HepG2 (cell line): ENCODE data around the gene LIMCH1.

ENCODE experiments used
- ATF7 ChIP-seq, 2 experiments: fragments of 450-650 bp in 1 of 2; sonication (generic) in 1 of 2; formaldehyde crosslinking in 1 of 2; IDR thresholded peaks; 2 replicates each; pipeline versions ENCODE4 v1.4.0 to v1.6.1; 2016 to 2020; ENCODE audit warnings: antibody characterized with exemption in 1 of 2, mild to moderate bottlenecking in 1 of 2, missing genetic modification reagents in 1 of 2
- EHMT2 ChIP-seq: fragments of 200-600 bp; sonication (generic); IDR thresholded peaks from 2 replicates; pipeline ENCODE4 v1.7.0; 2017; ENCODE audit warnings: antibody characterized with exemption, low read depth, low read length, borderline replicate concordance
- HMGXB4 ChIP-seq, 2 experiments: sonication (generic) in 1 of 2; formaldehyde crosslinking in 1 of 2; IDR thresholded peaks; 2 replicates each; pipeline versions ENCODE4 v1.4.0 to v1.6.1; 2018 to 2020; ENCODE audit warnings: missing genetic modification reagents in 2 of 2, borderline replicate concordance in 1 of 2, low read depth in 1 of 2, mild to moderate bottlenecking in 1 of 2, missing biosample characterization in 1 of 2
- JUN ChIP-seq: sonication (generic); formaldehyde crosslinking; IDR thresholded peaks from 2 replicates; pipeline ENCODE4 v1.4.0; 2020; ENCODE audit warnings: mild to moderate bottlenecking, missing genetic modification reagents
- ZNF629 ChIP-seq: sonication (generic); formaldehyde crosslinking; conservative IDR thresholded peaks from 2 replicates; pipeline ENCODE4 v1.5.0; 2020; ENCODE audit warnings: missing genetic modification reagents
- TF ChIP-seq, protein P1 (sequence below): sonication (generic); formaldehyde crosslinking; IDR thresholded peaks from 2 replicates; pipeline ENCODE4 v1.5.0; 2020; ENCODE audit warnings: mild to moderate bottlenecking, missing genetic modification reagents, moderate library complexity

- TF ChIP-seq HMGXB4 (CRISPR knock-in tag; IDR thresholded peaks at IDR 0.05; ENCODE audit: borderline replicate concordance in 1 of 2, low read depth in 1 of 2) (no peak), EHMT2 (no peak), ATF7 (IDR thresholded peaks at IDR 0.05) (no peak), ATF7 (CRISPR knock-in tag; IDR thresholded peaks at IDR 0.05) (no peak), JUN (CRISPR knock-in tag) (no peak), ZNF629 (CRISPR knock-in tag) (no peak)
- TF ChIP-seq, protein P1, sequence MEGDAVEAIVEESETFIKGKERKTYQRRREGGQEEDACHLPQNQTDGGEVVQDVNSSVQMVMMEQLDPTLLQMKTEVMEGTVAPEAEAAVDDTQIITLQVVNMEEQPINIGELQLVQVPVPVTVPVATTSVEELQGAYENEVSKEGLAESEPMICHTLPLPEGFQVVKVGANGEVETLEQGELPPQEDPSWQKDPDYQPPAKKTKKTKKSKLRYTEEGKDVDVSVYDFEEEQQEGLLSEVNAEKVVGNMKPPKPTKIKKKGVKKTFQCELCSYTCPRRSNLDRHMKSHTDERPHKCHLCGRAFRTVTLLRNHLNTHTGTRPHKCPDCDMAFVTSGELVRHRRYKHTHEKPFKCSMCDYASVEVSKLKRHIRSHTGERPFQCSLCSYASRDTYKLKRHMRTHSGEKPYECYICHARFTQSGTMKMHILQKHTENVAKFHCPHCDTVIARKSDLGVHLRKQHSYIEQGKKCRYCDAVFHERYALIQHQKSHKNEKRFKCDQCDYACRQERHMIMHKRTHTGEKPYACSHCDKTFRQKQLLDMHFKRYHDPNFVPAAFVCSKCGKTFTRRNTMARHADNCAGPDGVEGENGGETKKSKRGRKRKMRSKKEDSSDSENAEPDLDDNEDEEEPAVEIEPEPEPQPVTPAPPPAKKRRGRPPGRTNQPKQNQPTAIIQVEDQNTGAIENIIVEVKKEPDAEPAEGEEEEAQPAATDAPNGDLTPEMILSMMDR (CRISPR knock-in tag), result no peak
These were observed 49.3 kb downstream of the LIMCH1 start for GRCh38 chr4:41587286-41587685.
